GM20000 (cell line): ENCODE measurements around the gene JAGN1.

Experiments
- DNase-seq: peaks from one replicate; pipeline ENCODE4 v3.0.0; 2012; ENCODE audit warnings: low spot score
- CTCF ChIP-seq: IDR thresholded peaks from 2 replicates; pipeline ENCODE4 v1.5.1; 2012; ENCODE audit warnings: mild to moderate bottlenecking, control low read depth; ENCODE audit errors: extremely low read depth, missing control alignments

JAGN1 gene

GRCh38 chr3:9918261-9919038, 28.0 kb downstream of the JAGN1 start:
- no peak for TF ChIP-seq CTCF
- DNase-seq: no peak

- TF ChIP-seq CTCF: no peak
- DNase-seq: no peak
These were observed 37.7 kb downstream of the JAGN1 start for GRCh38 chr3:9928158-9928557.

- DNase-seq: peak; percentile 64
- TF ChIP-seq CTCF: peak; percentile 32
These were observed 40.5 kb downstream of the JAGN1 start for GRCh38 chr3:9930804-9931418.

DNA sequence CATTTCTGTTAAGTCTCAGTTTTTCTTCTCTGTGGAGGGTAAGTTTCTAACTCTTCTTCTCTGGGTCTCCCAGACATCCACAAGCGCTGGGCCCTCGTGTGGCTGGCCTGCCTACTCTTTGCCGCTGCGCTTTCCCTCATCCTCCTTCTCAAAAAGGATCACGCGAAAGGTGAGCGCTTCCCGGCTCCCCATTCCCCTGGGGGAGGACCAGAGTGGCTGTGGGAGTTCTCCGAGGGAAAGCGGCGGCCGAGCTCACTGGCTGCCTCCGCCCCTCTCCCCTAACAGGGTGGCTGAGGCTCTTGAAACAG, 42.1 kb downstream of the JAGN1 start:
- no peak for TF ChIP-seq CTCF
- DNase-seq: no peak

DNA sequence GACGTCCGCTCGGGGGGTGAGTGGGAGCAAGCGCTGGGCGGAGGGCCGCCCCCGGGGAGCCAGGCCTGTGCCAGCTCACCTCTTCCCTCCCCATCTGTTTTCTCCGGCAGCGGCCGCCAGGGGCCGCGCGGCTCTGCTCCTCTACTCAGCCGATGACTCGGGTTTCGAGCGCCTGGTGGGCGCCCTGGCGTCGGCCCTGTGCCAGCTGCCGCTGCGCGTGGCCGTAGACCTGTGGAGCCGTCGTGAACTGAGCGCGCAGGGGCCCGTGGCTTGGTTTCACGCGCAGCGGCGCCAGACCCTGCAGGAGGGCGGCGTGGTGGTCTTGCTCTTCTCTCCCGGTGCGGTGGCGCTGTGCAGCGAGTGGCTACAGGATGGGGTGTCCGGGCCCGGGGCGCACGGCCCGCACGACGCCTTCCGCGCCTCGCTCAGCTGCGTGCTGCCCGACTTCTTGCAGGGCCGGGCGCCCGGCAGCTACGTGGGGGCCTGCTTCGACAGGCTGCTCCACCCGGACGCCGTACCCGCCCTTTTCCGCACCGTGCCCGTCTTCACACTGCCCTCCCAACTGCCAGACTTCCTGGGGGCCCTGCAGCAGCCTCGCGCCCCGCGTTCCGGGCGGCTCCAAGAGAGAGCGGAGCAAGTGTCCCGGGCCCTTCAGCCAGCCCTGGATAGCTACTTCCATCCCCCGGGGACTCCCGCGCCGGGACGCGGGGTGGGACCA, 42.6 kb downstream of the JAGN1 start:
- peak; percentile 76 for TF ChIP-seq CTCF
- peak; percentile 90 for DNase-seq

DNA sequence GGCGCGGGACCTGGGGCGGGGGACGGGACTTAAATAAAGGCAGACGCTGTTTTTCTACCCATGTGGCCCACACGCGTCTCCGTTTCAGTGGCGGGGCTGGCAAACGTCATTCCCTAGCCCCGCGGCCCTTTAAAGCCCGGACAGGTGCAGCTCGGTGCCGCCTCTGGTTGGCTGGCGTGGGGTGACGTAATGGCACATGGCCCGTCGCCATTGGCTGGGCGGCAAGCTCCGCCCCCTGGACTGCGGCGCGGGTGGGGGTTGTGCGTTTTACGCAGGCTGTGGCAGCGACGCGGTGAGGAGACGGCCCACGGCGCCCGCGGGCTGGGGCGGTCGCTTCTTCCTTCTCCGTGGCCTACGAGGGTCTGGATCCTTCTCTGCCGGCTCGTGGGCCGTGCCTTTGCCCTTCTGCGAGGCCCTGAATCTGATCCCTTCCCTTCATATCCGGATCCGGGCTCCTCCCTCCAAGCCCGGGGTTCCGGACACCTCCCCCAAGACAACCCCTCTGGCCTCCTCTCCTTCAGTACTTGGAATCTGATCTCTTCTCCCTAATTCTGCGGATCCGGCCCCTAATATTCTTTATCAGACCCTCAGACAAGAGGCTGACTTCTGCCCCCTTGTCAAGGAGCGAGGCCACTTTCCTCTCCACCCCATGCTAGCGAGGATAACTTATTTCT, 43.3 kb downstream of the JAGN1 start, which contains the start of gene CRELD1:
CRELD1 (plus strand) TSS at position 274 of the 674 bp plus-strand sequence. CDS start 605 bp downstream, outside the sequence.
- DNase-seq: peak; percentile 97
- no peak for TF ChIP-seq CTCF
